Stimulated activated CD4-positive, alpha-beta T cell treated with anti-CD3 and anti-CD28 coated beads, TNF-alpha, amount 100 ng/mL, for 1 hour (primary cell): Measurements from ENCODE around the gene PARD6B.
"Not testable (repeated sequence)": the region's sequence is repeated elsewhere in the genome, so short reads cannot be mapped to it uniquely, and the experiment has no call there.

Experiments used
- DNase-seq, 3 donors: peaks; one replicate each; pipeline ENCODE4 v3.0.0-alpha.2; 2020; ENCODE audit warnings: low read depth in 3 of 3, low spot score in 1 of 3

The PARD6B gene

GRCh38 chr20:50745634-50746137, 14.3 kb downstream of the PARD6B start:
- no peak for DNase-seq

- DNase-seq = no peak
These were observed 15.0 kb downstream of the PARD6B start for GRCh38 chr20:50746138-50746940.

GRCh38 chr20:50747275-50747674, 15.9 kb downstream of the PARD6B start:
- DNase-seq = no peak

DNA sequence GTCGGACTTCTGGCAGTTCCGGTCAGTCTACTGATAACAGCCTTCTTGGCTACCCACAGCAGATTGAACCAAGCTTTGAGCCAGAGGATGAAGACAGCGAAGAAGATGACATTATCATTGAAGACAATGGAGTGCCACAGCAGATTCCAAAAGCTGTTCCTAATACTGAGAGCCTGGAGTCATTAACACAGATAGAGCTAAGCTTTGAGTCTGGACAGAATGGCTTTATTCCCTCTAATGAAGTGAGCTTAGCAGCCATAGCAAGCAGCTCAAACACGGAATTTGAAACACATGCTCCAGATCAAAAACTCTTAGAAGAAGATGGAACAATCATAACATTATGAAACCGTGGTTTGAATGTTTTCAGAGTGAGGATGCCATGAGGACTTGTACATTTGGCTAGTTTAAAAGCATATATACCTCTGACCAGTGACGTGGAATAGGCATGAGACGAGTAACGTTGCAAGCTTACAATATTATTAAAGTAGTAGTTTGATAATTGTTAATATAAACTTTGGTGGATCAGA, 18.8 kb downstream of the PARD6B start:
- no peak for DNase-seq

GRCh38 chr20:50753152-50753551, 21.8 kb downstream of the PARD6B start:
- DNase-seq = no peak

- no peak for DNase-seq
These were observed 23.0 kb downstream of the PARD6B start for GRCh38 chr20:50754420-50754819.

DNA sequence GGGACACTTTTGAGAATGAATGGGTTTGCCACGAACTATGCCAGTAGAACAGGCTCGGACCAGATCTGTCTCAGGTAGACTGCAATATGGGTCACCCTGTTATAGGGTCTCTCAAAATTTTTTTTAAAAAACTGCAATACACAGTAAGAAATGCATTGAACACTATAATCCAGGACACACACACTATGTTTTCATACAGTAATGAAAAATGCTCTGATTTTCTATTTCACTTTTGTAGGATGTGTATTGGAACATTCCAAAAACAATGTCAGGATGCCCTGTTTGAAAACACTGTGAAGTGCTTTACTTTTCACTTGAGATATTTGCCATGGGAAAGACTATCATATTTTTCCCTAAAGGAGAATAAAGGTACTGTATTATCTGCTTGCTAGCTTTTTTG, 25.1 kb downstream of the PARD6B start:
- no peak for DNase-seq

DNA sequence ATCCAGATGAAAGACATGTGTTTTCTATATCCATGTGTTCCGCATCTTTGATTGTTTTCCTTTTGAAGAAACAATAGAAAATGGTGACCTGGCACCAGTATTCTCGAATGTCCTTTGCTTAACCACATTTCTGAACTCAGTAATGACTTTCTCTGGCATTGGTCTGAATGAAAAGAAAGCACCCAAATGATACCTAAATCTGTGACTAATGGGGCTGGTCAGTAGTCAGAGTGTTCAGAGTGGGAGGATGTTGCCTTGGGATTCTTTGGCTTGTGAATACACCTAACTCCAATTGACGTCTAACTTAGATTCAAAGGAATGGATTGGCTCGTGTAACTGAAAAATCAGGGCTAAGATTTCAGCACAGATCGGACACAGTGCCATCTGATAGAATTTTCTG, 27.1 kb downstream of the PARD6B start:
- no peak for DNase-seq

DNA sequence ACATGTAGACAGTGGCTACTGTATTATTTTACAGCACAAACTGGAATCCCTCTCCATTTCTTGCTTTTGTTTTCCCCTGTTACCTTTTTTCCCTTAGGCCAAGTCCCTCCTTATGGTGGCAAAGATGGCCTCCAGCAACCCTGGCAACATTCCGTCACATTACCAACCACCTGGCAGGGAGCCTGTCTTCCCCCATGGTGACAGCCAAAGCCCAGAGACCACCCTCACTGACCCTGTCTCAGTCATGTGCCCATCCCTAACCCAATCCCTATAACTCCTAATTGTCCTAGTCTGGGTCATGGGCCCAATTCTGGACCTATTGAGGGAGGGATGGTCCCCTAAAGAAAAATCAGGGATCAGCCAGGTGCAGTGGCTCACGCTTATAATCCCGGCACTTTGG, 27.6 kb downstream of the PARD6B start:
- DNase-seq = no peak

GRCh38 chr20:50759678-50760077, 28.3 kb downstream of the PARD6B start:
- DNase-seq = no peak

DNA sequence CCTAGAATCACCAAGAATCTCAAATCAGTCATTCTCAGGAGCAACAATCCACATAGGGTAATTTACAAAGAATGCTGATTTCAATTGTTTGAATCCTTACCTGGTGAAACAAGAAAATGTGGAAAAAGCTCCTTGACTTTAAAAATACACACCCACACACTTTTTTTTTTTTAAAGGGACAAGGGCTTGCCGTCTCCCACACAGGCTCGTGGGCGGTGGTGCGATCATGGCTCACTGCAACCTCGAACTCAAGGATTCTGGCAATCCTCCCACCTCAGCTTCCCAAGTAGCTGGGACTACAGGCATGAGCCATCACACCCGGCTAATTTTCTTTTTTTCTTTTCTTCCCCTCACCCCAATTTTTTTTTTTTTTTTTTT, 30.7 kb downstream of the PARD6B start:
- DNase-seq = no peak

- DNase-seq = no peak
These were observed 31.2 kb downstream of the PARD6B start for GRCh38 chr20:50762435-50763220.

GRCh38 chr20:50763550-50764458, 32.4 kb downstream of the PARD6B start:
- not testable (repeated sequence) for DNase-seq

- not testable (repeated sequence) for DNase-seq
These were observed 33.9 kb downstream of the PARD6B start for GRCh38 chr20:50765251-50765650.

GRCh38 chr20:50765674-50766073, 34.3 kb downstream of the PARD6B start:
- no peak for DNase-seq

DNA sequence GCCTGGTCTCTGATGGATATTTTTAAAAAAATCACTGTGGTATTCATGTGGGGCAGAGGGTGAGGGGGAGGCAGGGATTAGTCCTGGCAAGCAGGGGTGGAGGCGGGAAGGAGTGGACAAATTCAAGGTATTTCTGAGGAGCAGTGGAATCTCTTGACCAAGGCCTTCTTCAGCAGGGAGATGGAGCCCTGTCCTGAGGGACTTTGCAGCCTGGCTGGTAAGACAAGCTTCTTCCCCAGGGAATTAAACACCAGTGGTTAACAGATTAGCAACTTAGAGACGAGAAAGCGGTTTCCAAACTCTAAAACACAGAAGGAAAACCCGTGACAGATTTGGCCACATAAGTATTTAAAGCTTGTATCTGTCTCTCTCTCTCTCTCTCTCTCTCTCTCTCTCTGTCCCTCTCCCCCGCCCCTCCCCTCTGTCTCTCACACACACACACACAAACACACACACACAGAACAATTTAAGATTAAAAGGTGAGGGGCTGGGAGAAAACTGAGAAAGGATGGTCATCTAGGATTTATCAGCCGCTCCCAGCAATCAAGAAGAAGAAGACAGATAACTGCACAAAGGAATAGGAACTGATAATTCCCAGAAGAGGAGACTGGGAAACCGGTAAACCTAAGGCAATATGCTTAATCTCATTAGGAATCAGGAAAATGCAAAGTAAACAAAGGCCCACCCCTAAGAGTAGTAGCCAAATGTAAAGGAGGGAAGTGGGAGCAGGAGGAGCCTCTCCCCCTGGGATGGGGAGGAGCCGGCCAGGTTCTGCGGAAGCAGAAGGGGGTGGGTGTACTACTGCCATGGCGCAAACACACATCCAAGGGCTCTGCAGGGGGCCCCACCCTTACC, 35.8 kb downstream of the PARD6B start:
- not testable (repeated sequence) for DNase-seq

GRCh38 chr20:50768991-50769390, 37.6 kb downstream of the PARD6B start:
- not testable (repeated sequence) for DNase-seq

DNA sequence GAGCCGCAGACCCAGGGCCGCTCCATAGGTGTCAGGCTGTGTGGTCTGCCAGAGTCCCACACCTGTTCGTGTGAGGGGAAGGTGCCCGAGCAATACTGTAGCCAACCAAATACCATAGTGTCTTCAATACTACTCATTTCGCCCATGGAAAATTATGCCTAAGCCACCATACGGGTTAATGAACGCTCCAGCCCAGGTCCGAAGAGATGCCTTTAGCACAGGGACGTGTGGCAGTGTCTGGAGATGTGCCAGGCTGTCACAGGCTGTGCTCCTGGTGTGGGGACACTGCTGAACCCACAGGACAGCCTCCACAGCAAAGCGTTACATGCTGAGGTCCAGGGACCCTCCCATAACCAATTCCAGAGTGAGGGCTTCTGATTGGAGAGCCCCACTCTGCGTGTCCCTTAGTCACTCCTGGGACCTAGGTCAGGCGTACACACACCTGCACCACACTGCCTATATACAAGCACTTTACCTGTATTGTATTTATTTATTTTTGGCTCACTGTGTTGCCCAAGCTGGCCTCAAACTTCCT, 38.2 kb downstream of the PARD6B start:
- DNase-seq = not testable (repeated sequence)

DNA sequence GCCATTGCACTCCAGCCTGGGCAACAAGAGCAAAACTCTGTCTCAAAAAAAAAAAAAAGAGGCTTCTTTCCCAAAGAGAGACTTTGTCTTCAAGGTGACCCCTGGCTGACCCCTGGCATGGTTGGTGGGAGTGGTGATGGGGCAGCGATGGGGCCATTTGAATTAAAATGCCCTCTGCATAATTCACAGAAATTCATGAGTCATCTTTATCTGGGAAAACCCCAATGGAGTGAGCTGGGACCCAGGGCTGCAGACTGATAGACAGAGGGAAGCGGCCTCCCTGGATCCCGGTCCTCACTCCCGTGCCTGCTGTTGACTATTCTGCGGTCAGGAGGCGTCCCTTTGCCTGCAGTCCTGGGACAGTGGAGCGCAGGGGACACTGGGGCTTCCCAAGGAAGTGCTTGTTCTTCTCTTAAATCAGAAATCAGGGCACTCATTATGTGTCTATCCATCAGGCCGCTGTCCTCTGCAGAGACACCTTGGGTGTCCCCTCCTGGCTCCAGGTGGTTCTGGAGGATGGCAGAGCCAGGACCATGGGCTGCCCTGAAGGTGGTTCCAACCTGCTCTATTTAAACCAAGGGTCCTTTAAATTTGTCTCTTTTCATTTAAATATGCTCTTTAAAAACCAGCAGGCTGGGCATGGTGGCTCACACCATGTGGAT, 40.2 kb downstream of the PARD6B start:
- not testable (repeated sequence) for DNase-seq
